PC-9 (cell line): ENCODE data around the gene PALLD.

Experiments
- CTCF ChIP-seq: fragments of 200-600 bp; sonication (generic); conservative IDR thresholded peaks from 2 replicates; pipeline ENCODE4 v1.6.1; 2017; ENCODE audit warnings: mixed run types, antibody characterized with exemption, mild to moderate bottlenecking, moderate library complexity
- EZH2 ChIP-seq: fragments of 200-600 bp; sonication (generic); IDR thresholded peaks from 2 replicates; pipeline ENCODE4 v1.8.0; 2017; ENCODE audit warnings: antibody characterized with exemption, low read depth

DNA sequence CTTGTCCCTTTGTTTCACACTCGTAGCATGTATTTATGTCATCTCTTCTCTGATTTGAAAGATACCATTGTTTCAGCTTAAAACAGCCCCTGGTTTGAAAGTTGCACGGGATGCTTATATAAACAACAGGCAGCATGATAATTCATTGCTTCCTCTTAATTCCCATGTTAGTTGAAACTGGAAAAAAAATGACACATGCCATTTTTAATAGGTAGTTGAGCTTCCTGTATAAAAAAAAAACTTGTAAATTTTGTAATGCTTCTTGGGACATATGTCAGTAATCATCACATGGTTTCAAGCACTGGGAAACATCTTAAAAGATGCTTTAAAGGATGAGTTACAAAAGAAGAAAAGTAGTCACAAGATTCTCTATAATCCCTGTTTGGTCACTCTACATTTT is 243.0 kb downstream of the PALLD start:
- no peak for TF ChIP-seq CTCF
- TF ChIP-seq EZH2: no peak
